ENCODE data around the gene SLC5A5. TPM values are rescaled to one million over a fixed set of nuclear protein-coding genes. Genes with fewer than 3 reads are reported as not detected.

The SLC5A5 gene
- total RNA-seq, 1 donor from 2014 or later, result 0.18 TPM

- TF ChIP-seq, protein P1, sequence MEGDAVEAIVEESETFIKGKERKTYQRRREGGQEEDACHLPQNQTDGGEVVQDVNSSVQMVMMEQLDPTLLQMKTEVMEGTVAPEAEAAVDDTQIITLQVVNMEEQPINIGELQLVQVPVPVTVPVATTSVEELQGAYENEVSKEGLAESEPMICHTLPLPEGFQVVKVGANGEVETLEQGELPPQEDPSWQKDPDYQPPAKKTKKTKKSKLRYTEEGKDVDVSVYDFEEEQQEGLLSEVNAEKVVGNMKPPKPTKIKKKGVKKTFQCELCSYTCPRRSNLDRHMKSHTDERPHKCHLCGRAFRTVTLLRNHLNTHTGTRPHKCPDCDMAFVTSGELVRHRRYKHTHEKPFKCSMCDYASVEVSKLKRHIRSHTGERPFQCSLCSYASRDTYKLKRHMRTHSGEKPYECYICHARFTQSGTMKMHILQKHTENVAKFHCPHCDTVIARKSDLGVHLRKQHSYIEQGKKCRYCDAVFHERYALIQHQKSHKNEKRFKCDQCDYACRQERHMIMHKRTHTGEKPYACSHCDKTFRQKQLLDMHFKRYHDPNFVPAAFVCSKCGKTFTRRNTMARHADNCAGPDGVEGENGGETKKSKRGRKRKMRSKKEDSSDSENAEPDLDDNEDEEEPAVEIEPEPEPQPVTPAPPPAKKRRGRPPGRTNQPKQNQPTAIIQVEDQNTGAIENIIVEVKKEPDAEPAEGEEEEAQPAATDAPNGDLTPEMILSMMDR (IDR thresholded peaks at IDR 0.05), result no peak
- ATAC-seq (peak; percentile 63 to 81), DNase-seq (peak; percentile 54)
- no peaks in the 10 kb centered on the region for H3K27me3 ChIP-seq (ENCODE audit: low read depth)
- peaks cover 47% of the 10 kb centered on the region for H3K36me3 ChIP-seq
- H3K4me1 ChIP-seq, result peaks cover 6% of the 10 kb centered on the region
- no peaks in the 10 kb centered on the region for H3K9me3 ChIP-seq
- H3K27ac ChIP-seq, result no peak overlapping the region
- H3K4me3 ChIP-seq, result peak overlapping the region; percentile 26
- intact Hi-C loops (cut with DNase I), result no loop called here
Observed at GRCh38 chr19:17841810-17842662, 29.7 kb upstream of the SLC5A5 start.

DNA sequence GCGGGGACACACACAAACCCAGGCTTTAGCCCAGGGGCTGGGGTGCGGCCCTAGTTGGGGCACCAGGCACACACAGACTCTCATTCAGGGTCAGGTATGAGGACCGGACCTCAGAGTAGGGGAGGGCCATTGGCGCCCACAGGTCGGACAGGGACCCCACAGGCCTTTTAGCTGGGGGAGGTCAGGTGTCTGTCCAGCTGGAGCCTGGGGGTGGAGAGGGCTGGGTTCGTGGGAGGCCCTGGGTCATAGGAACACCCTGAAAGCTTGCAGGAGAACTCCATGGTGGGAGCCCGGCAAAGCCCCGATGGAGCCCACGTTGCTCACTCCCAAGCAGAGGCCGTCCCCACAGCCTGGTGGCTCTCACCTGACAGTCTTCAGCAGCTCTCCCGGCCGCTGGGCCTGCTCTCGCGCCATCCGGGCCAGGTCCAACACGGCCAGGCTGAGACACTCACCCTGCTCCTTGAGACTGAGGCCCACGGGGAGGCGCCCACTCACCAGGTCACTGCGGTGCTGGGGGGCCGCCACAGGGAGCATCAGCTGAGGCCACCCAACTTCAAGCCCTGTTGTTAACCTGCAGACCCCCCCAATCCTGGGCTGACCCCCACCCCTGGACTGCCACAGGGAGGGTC is 29.0 kb upstream of the SLC5A5 start:
- no peak for DNase-seq
- peaks cover 47% of the 10 kb centered on the region for H3K36me3 ChIP-seq
- intact Hi-C loops (cut with DNase I), result no loop called here
- no peak for ATAC-seq
- H3K4me1 ChIP-seq, result peaks cover 13% of the 10 kb centered on the region
- TF ChIP-seq, protein P1 (IDR thresholded peaks at IDR 0.05), result no peak
- peaks cover 5% of the 10 kb centered on the region for H3K27me3 ChIP-seq (ENCODE audit: low read depth)
- no peak overlapping the region for H3K4me3 ChIP-seq
- no peaks in the 10 kb centered on the region for H3K9me3 ChIP-seq
- no peak overlapping the region for H3K27ac ChIP-seq

GRCh38 chr19:17843292-17843827 is 28.4 kb upstream of the SLC5A5 start:
- H3K27me3 ChIP-seq (ENCODE audit: low read depth), result peaks cover 5% of the 10 kb centered on the region
- ATAC-seq, result no peak
- no peak overlapping the region for H3K4me3 ChIP-seq
- H3K27ac ChIP-seq, result no peak overlapping the region
- H3K4me1 ChIP-seq, result peaks cover 19% of the 10 kb centered on the region
- TF ChIP-seq, protein P1 (IDR thresholded peaks at IDR 0.05), result no peak
- H3K36me3 ChIP-seq, result peaks cover 41% of the 10 kb centered on the region
- no peaks in the 10 kb centered on the region for H3K9me3 ChIP-seq
- intact Hi-C loops (cut with DNase I), result no loop called here
- DNase-seq, result no peak

- ATAC-seq (no peak), DNase-seq (no peak)
- Histone ChIP-seq H3K4me1 (peaks cover 22% of the 10 kb centered on the region), H3K27me3 (ENCODE audit: low read depth) (peaks cover 5% of the 10 kb centered on the region), H3K4me3 (no peak overlapping the region), H3K36me3 (peaks cover 35% of the 10 kb centered on the region), H3K9me3 (no peaks in the 10 kb centered on the region), H3K27ac (no peak overlapping the region)
- TF ChIP-seq, protein P1 (IDR thresholded peaks at IDR 0.05), result no peak
- intact Hi-C loops (cut with DNase I), result no loop called here
Observed at GRCh38 chr19:17843908-17844490, 27.7 kb upstream of the SLC5A5 start.

DNA sequence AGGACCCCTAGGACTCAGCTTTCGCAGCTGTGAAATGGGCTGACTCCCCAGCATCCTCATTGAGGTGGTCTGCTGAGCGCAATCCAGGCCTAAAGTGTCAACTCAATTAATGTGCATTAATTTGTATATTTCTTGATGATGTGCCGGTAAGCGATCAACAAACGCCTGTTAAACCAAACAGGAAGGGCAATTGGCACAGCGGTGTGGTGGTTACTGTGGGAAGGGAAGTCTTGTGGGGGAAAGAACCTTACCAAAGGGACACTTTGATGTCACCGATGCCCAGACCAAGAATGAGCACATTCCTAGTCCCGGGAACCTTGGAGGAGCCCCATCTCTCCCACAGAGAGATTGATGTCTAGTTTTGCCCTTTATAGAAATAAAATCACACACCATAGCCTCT is 25.6 kb upstream of the SLC5A5 start:
- TF ChIP-seq, protein P1 (IDR thresholded peaks at IDR 0.05), result no peak
- H3K4me3 ChIP-seq, result peak overlapping the region; percentile 59
- H3K36me3 ChIP-seq, result peaks cover 14% of the 10 kb centered on the region
- H3K27me3 ChIP-seq (ENCODE audit: low read depth), result peaks cover 5% of the 10 kb centered on the region
- DNase-seq (no peak), ATAC-seq (no peak)
- H3K27ac ChIP-seq, result no peak overlapping the region
- H3K4me1 ChIP-seq, result peaks cover 26% of the 10 kb centered on the region
- H3K9me3 ChIP-seq, result no peaks in the 10 kb centered on the region
- intact Hi-C loops (cut with DNase I), result no loop called here

Measured in lower lobe of right lung (tissue), 2 donors.